ENCODE results near the gene OR52N5.

Gene OR52N5

GRCh38 chr11:5783255-5783654, at the start of gene OR52N5:
TSS of gene OR52N5 (minus strand) at chr11:5783355. CDS start at chr11:5778634, 4,721 bp downstream.
- H3K27ac ChIP-seq (ENCODE audit: low read length): no peak within 1 kb of the TSS
- no peak within 1 kb of the TSS for H3K9ac ChIP-seq (ENCODE audit: low read depth, low read length)
- H3K36me3 ChIP-seq (ENCODE audit: insufficient read depth, low read depth, low read length): no peaks in the 10 kb centered on the region
- no peaks in the 10 kb centered on the region for H3K9me3 ChIP-seq (ENCODE audit: insufficient read depth, low read depth, low read length)
- H3K4me1 ChIP-seq (ENCODE audit: insufficient read depth, low read length): no peaks in the 10 kb centered on the region
- no peaks in the 10 kb centered on the region for H3K27me3 ChIP-seq (ENCODE audit: insufficient read depth, low read length)
- no peak within 1 kb of the TSS for H3K4me3 ChIP-seq (ENCODE audit: low read length)

- no peak overlapping the region for H3K4me3 ChIP-seq (ENCODE audit: low read length)
- no peaks in the 10 kb centered on the region; the same call in 1 of the 2 replicates for H3K9me3 ChIP-seq (ENCODE audit: insufficient read depth, low read depth, low read length)
- H3K4me1 ChIP-seq (ENCODE audit: insufficient read depth, low read length): no peaks in the 10 kb centered on the region
- H3K9ac ChIP-seq (ENCODE audit: low read depth, low read length): no peak overlapping the region
- no peak overlapping the region for H3K27ac ChIP-seq (ENCODE audit: low read length)
- H3K36me3 ChIP-seq (ENCODE audit: insufficient read depth, low read depth, low read length): no peaks in the 10 kb centered on the region
- no peaks in the 10 kb centered on the region for H3K27me3 ChIP-seq (ENCODE audit: insufficient read depth, low read length)
These were observed 48.2 kb upstream of the OR52N5 start for GRCh38 chr11:5831196-5831829.

- no peak overlapping the region for H3K27ac ChIP-seq (ENCODE audit: low read length)
- H3K36me3 ChIP-seq (ENCODE audit: insufficient read depth, low read depth, low read length): no peaks in the 10 kb centered on the region
- no peaks in the 10 kb centered on the region for H3K27me3 ChIP-seq (ENCODE audit: insufficient read depth, low read length)
- H3K4me3 ChIP-seq (ENCODE audit: low read length): no peak overlapping the region
- H3K9ac ChIP-seq (ENCODE audit: low read depth, low read length): no peak overlapping the region
- no peaks in the 10 kb centered on the region for H3K9me3 ChIP-seq (ENCODE audit: insufficient read depth, low read depth, low read length)
- H3K4me1 ChIP-seq (ENCODE audit: insufficient read depth, low read length): no peaks in the 10 kb centered on the region
These were observed 35.2 kb upstream of the OR52N5 start for GRCh38 chr11:5818245-5818886.

- H3K4me3 ChIP-seq (ENCODE audit: low read length): no peak overlapping the region
- H3K27me3 ChIP-seq (ENCODE audit: insufficient read depth, low read length): no peaks in the 10 kb centered on the region
- H3K36me3 ChIP-seq (ENCODE audit: insufficient read depth, low read depth, low read length): no peaks in the 10 kb centered on the region
- no peak overlapping the region for H3K9ac ChIP-seq (ENCODE audit: low read depth, low read length)
- H3K9me3 ChIP-seq (ENCODE audit: insufficient read depth, low read depth, low read length): no peaks in the 10 kb centered on the region
- H3K27ac ChIP-seq (ENCODE audit: low read length): no peak overlapping the region
- no peaks in the 10 kb centered on the region for H3K4me1 ChIP-seq (ENCODE audit: insufficient read depth, low read length)
These were observed 32.4 kb upstream of the OR52N5 start for GRCh38 chr11:5815534-5815933.

- H3K27me3 ChIP-seq (ENCODE audit: insufficient read depth, low read length): no peaks in the 10 kb centered on the region
- no peak overlapping the region for H3K9ac ChIP-seq (ENCODE audit: low read depth, low read length)
- no peaks in the 10 kb centered on the region for H3K4me1 ChIP-seq (ENCODE audit: insufficient read depth, low read length)
- no peaks in the 10 kb centered on the region for H3K36me3 ChIP-seq (ENCODE audit: insufficient read depth, low read depth, low read length)
- H3K4me3 ChIP-seq (ENCODE audit: low read length): no peak overlapping the region
- no peak overlapping the region for H3K27ac ChIP-seq (ENCODE audit: low read length)
- H3K9me3 ChIP-seq (ENCODE audit: insufficient read depth, low read depth, low read length): no peaks in the 10 kb centered on the region
These were observed 27.0 kb upstream of the OR52N5 start for GRCh38 chr11:5809905-5810795.

- Histone ChIP-seq H3K9me3 (ENCODE audit: insufficient read depth, low read depth, low read length) (peaks cover 4% of the 10 kb centered on the region; the same call in 1 of the 2 replicates), H3K9ac (ENCODE audit: low read depth, low read length) (no peak overlapping the region; the same call in 1 of the 2 replicates), H3K27ac (ENCODE audit: low read length) (no peak overlapping the region), H3K27me3 (ENCODE audit: insufficient read depth, low read length) (no peaks in the 10 kb centered on the region), H3K36me3 (ENCODE audit: insufficient read depth, low read depth, low read length) (no peaks in the 10 kb centered on the region), H3K4me3 (ENCODE audit: low read length) (peak overlapping the region; percentile 58; the same call in 1 of the 2 replicates), H3K4me1 (ENCODE audit: insufficient read depth, low read length) (no peaks in the 10 kb centered on the region)
These were observed 26.0 kb upstream of the OR52N5 start for GRCh38 chr11:5809122-5809519.

- H3K4me1 ChIP-seq (ENCODE audit: insufficient read depth, low read length): no peaks in the 10 kb centered on the region
- H3K27ac ChIP-seq (ENCODE audit: low read length): no peak within 1 kb of the TSS
- H3K4me3 ChIP-seq (ENCODE audit: low read length): peak within 1 kb of the TSS; percentile 58; the same call in 1 of the 2 replicates
- H3K36me3 ChIP-seq (ENCODE audit: insufficient read depth, low read depth, low read length): no peaks in the 10 kb centered on the region
- H3K9ac ChIP-seq (ENCODE audit: low read depth, low read length): no peak within 1 kb of the TSS; the same call in 1 of the 2 replicates
- H3K27me3 ChIP-seq (ENCODE audit: insufficient read depth, low read length): no peaks in the 10 kb centered on the region
- H3K9me3 ChIP-seq (ENCODE audit: insufficient read depth, low read depth, low read length): peaks cover 9% of the 10 kb centered on the region; the same call in 1 of the 2 replicates
These were observed 25.5 kb upstream of the OR52N5 start, which contains the start of gene OR52N2 for GRCh38 chr11:5808500-5809121. TSS of gene OR52N2 (plus strand) at chr11:5808924. CDS start at chr11:5820336, 11,412 bp downstream.

GRCh38 chr11:5807580-5807979, 24.4 kb upstream of the OR52N5 start:
- no peaks in the 10 kb centered on the region for H3K4me1 ChIP-seq (ENCODE audit: insufficient read depth, low read length)
- no peak overlapping the region for H3K9ac ChIP-seq (ENCODE audit: low read depth, low read length)
- H3K9me3 ChIP-seq (ENCODE audit: insufficient read depth, low read depth, low read length): peaks cover 9% of the 10 kb centered on the region; the same call in 1 of the 2 replicates
- no peak overlapping the region for H3K4me3 ChIP-seq (ENCODE audit: low read length)
- no peaks in the 10 kb centered on the region for H3K27me3 ChIP-seq (ENCODE audit: insufficient read depth, low read length)
- no peak overlapping the region for H3K27ac ChIP-seq (ENCODE audit: low read length)
- H3K36me3 ChIP-seq (ENCODE audit: insufficient read depth, low read depth, low read length): no peaks in the 10 kb centered on the region

- H3K27me3 ChIP-seq (ENCODE audit: insufficient read depth, low read length): no peaks in the 10 kb centered on the region
- H3K4me1 ChIP-seq (ENCODE audit: insufficient read depth, low read length): no peaks in the 10 kb centered on the region
- no peak overlapping the region for H3K9ac ChIP-seq (ENCODE audit: low read depth, low read length)
- H3K27ac ChIP-seq (ENCODE audit: low read length): no peak overlapping the region
- H3K36me3 ChIP-seq (ENCODE audit: insufficient read depth, low read depth, low read length): no peaks in the 10 kb centered on the region
- H3K4me3 ChIP-seq (ENCODE audit: low read length): no peak overlapping the region
- H3K9me3 ChIP-seq (ENCODE audit: insufficient read depth, low read depth, low read length): peaks cover 9% of the 10 kb centered on the region; the same call in 1 of the 2 replicates
These were observed 20.8 kb upstream of the OR52N5 start for GRCh38 chr11:5803982-5804381.

GRCh38 chr11:5796541-5796940, 13.4 kb upstream of the OR52N5 start:
- Histone ChIP-seq H3K27me3 (ENCODE audit: insufficient read depth, low read length) (no peaks in the 10 kb centered on the region), H3K9me3 (ENCODE audit: insufficient read depth, low read depth, low read length) (no peaks in the 10 kb centered on the region), H3K4me3 (ENCODE audit: low read length) (no peak overlapping the region), H3K9ac (ENCODE audit: low read depth, low read length) (no peak overlapping the region), H3K36me3 (ENCODE audit: insufficient read depth, low read depth, low read length) (no peaks in the 10 kb centered on the region), H3K4me1 (ENCODE audit: insufficient read depth, low read length) (no peaks in the 10 kb centered on the region), H3K27ac (ENCODE audit: low read length) (no peak overlapping the region)

- Histone ChIP-seq H3K27ac (ENCODE audit: low read length) (no peak within 1 kb of the TSS), H3K27me3 (ENCODE audit: insufficient read depth, low read length) (no peaks in the 10 kb centered on the region), H3K4me3 (ENCODE audit: low read length) (no peak within 1 kb of the TSS), H3K4me1 (ENCODE audit: insufficient read depth, low read length) (no peaks in the 10 kb centered on the region), H3K9ac (ENCODE audit: low read depth, low read length) (no peak within 1 kb of the TSS), H3K9me3 (ENCODE audit: insufficient read depth, low read depth, low read length) (no peaks in the 10 kb centered on the region), H3K36me3 (ENCODE audit: insufficient read depth, low read depth, low read length) (no peaks in the 10 kb centered on the region)
These were observed 8.0 kb upstream of the OR52N5 start, which contains the start of gene OR52N1 for GRCh38 chr11:5791165-5791564. TSS of gene OR52N1 (minus strand) at chr11:5791265. CDS start at chr11:5788816, 2,449 bp downstream.

All from iPS-20b (cell line).